Endothelial cell (in vitro differentiated cells): ENCODE measurements around the gene DDX54. TPM values are rescaled to one million over a fixed set of nuclear protein-coding genes. Genes with fewer than 3 reads are reported as not detected.

Experiments
- DNase-seq: peaks from one replicate; pipeline ENCODE4 v3.0.0; 2021; ENCODE audit warnings: low spot score
- H3K27ac Mint-ChIP-seq: one replicate; pipeline ENCODE4 v1.8.0; 2021; ENCODE audit warnings: mixed read lengths, inconsistent platforms; ENCODE audit not compliant: unreplicated experiment
- H3K27me3 Mint-ChIP-seq: one replicate; pipeline ENCODE4 v1.8.0; 2021; ENCODE audit warnings: mild to moderate bottlenecking, moderate library complexity, mixed read lengths, inconsistent platforms; ENCODE audit not compliant: unreplicated experiment
- H3K36me3 Mint-ChIP-seq: one replicate; pipeline ENCODE4 v1.8.0; 2021; ENCODE audit warnings: mild to moderate bottlenecking, low read depth, mixed read lengths, inconsistent platforms; ENCODE audit not compliant: unreplicated experiment
- H3K4me1 Mint-ChIP-seq: one replicate; pipeline ENCODE4 v1.8.0; 2021; ENCODE audit warnings: mild to moderate bottlenecking, mixed read lengths, inconsistent platforms; ENCODE audit not compliant: unreplicated experiment
- H3K4me3 Mint-ChIP-seq: one replicate; pipeline ENCODE4 v1.8.0; 2021; ENCODE audit warnings: mild to moderate bottlenecking, mixed read lengths, inconsistent platforms; ENCODE audit not compliant: unreplicated experiment
- H3K9me3 Mint-ChIP-seq: one replicate; pipeline ENCODE4 v1.8.0; 2021; ENCODE audit warnings: mixed read lengths, inconsistent platforms; ENCODE audit not compliant: unreplicated experiment
- total RNA-seq: library from RNA; stranded (reverse); fragmentation: NEBNext Ultra II Directional; extraction: Animal tissue kit (Norgen Biotek cat#: 25700); gene quantifications from one replicate; pipeline ENCODE4 v1.2.1, GENCODE V29; 2021; ENCODE audit not compliant: unreplicated experiment
- TF ChIP-seq, protein P1 (sequence below): fragments of 200-600 bp; sonication (generic); IDR thresholded peaks from one replicate; pipeline ENCODE4 v1.5.0; 2021; ENCODE audit warnings: antibody characterized with exemption; ENCODE audit not compliant: unreplicated experiment

The DDX54 gene
- total RNA-seq, 1 donor from 2014 or later, result 47.5 TPM

- H3K4me3 Mint-ChIP-seq, result no peak overlapping the region
- H3K9me3 Mint-ChIP-seq, result no peaks in the 10 kb centered on the region
- no peak overlapping the region for H3K27ac Mint-ChIP-seq
- H3K36me3 Mint-ChIP-seq, result no peaks in the 10 kb centered on the region
- TF ChIP-seq, protein P1, sequence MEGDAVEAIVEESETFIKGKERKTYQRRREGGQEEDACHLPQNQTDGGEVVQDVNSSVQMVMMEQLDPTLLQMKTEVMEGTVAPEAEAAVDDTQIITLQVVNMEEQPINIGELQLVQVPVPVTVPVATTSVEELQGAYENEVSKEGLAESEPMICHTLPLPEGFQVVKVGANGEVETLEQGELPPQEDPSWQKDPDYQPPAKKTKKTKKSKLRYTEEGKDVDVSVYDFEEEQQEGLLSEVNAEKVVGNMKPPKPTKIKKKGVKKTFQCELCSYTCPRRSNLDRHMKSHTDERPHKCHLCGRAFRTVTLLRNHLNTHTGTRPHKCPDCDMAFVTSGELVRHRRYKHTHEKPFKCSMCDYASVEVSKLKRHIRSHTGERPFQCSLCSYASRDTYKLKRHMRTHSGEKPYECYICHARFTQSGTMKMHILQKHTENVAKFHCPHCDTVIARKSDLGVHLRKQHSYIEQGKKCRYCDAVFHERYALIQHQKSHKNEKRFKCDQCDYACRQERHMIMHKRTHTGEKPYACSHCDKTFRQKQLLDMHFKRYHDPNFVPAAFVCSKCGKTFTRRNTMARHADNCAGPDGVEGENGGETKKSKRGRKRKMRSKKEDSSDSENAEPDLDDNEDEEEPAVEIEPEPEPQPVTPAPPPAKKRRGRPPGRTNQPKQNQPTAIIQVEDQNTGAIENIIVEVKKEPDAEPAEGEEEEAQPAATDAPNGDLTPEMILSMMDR, result no peak
- DNase-seq, result no peak
- H3K4me1 Mint-ChIP-seq, result no peaks in the 10 kb centered on the region
- H3K27me3 Mint-ChIP-seq, result peaks cover 13% of the 10 kb centered on the region
Observed at GRCh38 chr12:113136990-113137511, 48.2 kb downstream of the DDX54 start.

DNA sequence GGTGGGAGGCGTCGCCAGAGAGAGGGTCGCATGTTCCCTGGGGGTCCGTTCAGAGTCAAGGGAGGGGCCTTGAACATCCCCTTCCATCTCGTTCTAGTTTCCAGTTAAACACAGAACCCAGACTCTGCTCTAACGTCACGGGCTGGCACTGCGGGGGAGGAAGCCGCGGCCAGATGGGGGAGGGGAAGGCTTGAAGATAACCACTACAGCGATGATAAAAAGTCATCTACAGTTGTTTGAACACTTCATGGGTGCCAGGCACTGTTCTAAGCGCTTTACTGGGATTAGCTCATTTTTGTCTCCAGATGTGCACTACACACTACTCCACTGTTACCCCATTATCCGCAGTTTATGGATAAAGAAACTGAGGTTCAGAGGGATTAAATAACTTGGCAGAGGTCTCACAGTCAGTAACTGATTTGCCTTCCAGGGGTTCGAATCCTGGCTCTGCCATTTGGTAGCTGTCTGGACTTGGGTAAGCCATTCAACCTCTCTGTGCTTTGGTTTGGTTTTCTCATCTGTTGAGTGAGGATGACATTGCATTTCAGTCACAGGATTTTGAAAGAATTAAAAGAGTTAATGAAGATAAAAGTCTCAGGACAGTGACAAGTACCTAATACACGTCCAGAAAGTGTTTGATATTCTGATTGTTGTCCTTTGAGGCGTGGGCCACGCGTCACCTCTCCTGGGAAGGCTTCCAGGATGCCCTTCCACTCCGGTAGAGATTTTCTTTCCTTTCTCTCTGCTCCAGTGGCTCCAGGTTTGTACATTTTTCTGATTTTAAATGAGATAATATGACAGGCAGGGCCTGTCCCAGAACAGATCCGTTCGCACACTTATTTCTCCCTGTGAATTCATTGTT, 48.9 kb downstream of the DDX54 start:
- TF ChIP-seq, protein P1, result no peak

GRCh38 chr12:113135178-113136127, 49.8 kb downstream of the DDX54 start, which contains the start of gene RASAL1:
RASAL1 (minus strand) TSS chr12:113135761; CDS start chr12:113135462, 299 bp downstream.
- H3K4me3 Mint-ChIP-seq, result no peak within 1 kb of the TSS
- H3K27me3 Mint-ChIP-seq, result peaks cover 16% of the 10 kb centered on the region
- H3K9me3 Mint-ChIP-seq, result no peaks in the 10 kb centered on the region
- TF ChIP-seq, protein P1, result peak; percentile 59
- H3K36me3 Mint-ChIP-seq, result no peaks in the 10 kb centered on the region
- no peak within 1 kb of the TSS for H3K27ac Mint-ChIP-seq
- DNase-seq, result peak; percentile 54
- no peaks in the 10 kb centered on the region for H3K4me1 Mint-ChIP-seq

More for the DNA sequence above, 48.9 kb downstream of the DDX54 start:
- H3K4me1 Mint-ChIP-seq, result no peaks in the 10 kb centered on the region
- H3K27me3 Mint-ChIP-seq, result peaks cover 16% of the 10 kb centered on the region
- DNase-seq, result no peak
- no peak overlapping the region for H3K27ac Mint-ChIP-seq
- no peaks in the 10 kb centered on the region for H3K9me3 Mint-ChIP-seq
- H3K4me3 Mint-ChIP-seq, result no peak overlapping the region
- no peaks in the 10 kb centered on the region for H3K36me3 Mint-ChIP-seq

DNA sequence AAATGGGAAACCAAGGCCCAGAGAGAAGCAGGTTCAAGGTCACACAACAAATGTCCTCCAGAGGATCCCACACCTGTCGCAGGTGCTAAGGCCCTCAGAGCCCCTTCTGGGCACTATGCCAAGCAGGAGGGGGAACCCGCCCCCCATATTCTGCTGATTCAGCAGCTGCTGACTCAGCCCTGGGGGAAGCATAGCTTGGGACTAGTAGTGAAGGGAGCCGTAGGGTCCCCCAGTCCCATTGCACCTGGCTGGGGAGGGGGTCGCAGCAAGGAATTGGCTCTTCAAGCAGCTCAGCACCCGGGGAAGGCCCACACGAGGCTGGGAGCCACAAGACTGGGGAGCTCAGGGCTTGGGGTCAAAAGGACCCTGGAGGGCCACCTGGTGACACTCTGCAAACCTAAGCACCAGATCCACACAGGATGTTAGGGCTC, 50.7 kb downstream of the DDX54 start:
- peaks cover 14% of the 10 kb centered on the region for H3K27me3 Mint-ChIP-seq
- no peaks in the 10 kb centered on the region for H3K4me1 Mint-ChIP-seq
- H3K4me3 Mint-ChIP-seq, result no peak overlapping the region
- H3K36me3 Mint-ChIP-seq, result no peaks in the 10 kb centered on the region
- DNase-seq, result no peak
- no peaks in the 10 kb centered on the region for H3K9me3 Mint-ChIP-seq
- TF ChIP-seq, protein P1, result no peak
- H3K27ac Mint-ChIP-seq, result no peak overlapping the region
